ENCODE results near the gene KPNA4. TPM values are rescaled to one million over a fixed set of nuclear protein-coding genes. Genes with fewer than 3 reads are reported as not detected.

Gene KPNA4
- polyA plus RNA-seq, 2 of the 4 experiments (the other 2 are of a cell fraction), result 35.0 to 36.5 TPM

GRCh38 chr3:160473978-160474377 lies 91.4 kb downstream of the KPNA4 start:
- H3K9me3 ChIP-seq, result peaks cover 30% of the 10 kb centered on the region
- TF ChIP-seq RNF2 (IDR thresholded peaks at IDR 0.05; ENCODE audit: borderline replicate concordance, low read depth), result no peak
- no peak for TF ChIP-seq NPAS2 (CRISPR knock-in tag; IDR thresholded peaks at IDR 0.05; ENCODE audit: borderline replicate concordance)
- no peak for TF ChIP-seq FOXS1 (CRISPR knock-in tag; IDR thresholded peaks at IDR 0.05)
- no peak for TF ChIP-seq ZNF302 (CRISPR knock-in tag; IDR thresholded peaks at IDR 0.05)
- no peak for TF ChIP-seq POLR2A (IDR thresholded peaks at IDR 0.05; ENCODE audit: low read length)
- TF ChIP-seq USF2 (IDR thresholded peaks at IDR 0.05), result no peak
- no peak for TF ChIP-seq ZSCAN20 (CRISPR knock-in tag; IDR thresholded peaks at IDR 0.05)
- TF ChIP-seq HOXB5 (CRISPR knock-in tag; IDR thresholded peaks at IDR 0.05), result no peak
- TF ChIP-seq, protein P1, sequence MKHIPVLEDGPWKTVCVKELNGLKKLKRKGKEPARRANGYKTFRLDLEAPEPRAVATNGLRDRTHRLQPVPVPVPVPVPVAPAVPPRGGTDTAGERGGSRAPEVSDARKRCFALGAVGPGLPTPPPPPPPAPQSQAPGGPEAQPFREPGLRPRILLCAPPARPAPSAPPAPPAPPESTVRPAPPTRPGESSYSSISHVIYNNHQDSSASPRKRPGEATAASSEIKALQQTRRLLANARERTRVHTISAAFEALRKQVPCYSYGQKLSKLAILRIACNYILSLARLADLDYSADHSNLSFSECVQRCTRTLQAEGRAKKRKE (CRISPR knock-in tag; IDR thresholded peaks at IDR 0.05; ENCODE audit: low read depth), result no peak
- TF ChIP-seq CHD2 (IDR thresholded peaks at IDR 0.05; ENCODE audit: low read length, partially characterized antibody), result no peak
- no peak for TF ChIP-seq KDM1A (IDR thresholded peaks at IDR 0.05; ENCODE audit: low read depth)
- no peak for TF ChIP-seq MAZ (IDR thresholded peaks at IDR 0.05; ENCODE audit: borderline replicate concordance, low read depth, low read length)
- no peak for TF ChIP-seq RCOR1 (IDR thresholded peaks at IDR 0.05; ENCODE audit: low read depth, low read length)
- no peak for TF ChIP-seq CEBPB (IDR thresholded peaks at IDR 0.05)
- no peak for TF ChIP-seq MYC (IDR thresholded peaks at IDR 0.05; ENCODE audit: borderline replicate concordance, low read length)
- H3K4me1 ChIP-seq, result 0 out of 3 replicates have a peak, but pooled peaks cover 4% of the 10 kb centered on the region
- no peak overlapping the region for H3K27ac ChIP-seq
- ChIA-PET CTCF (interaction anchor here (0.8 kb wide), 1 partner anchor 14 kb away, joined by 3 read pairs; no protein-coding TSS in a partner anchor), POLR2A (no interaction called here)
- no peak overlapping the region for H3K4me2 ChIP-seq
- peak in 1 of 2 experiments; percentile 34; a peak in 2 of 6 replicates for ATAC-seq
- no peak for DNase-seq (ENCODE audit: low read depth in 1 of 2, low spot score in 1 of 2)
- no peak for FAIRE-seq
- WGBS (ENCODE audit: missing lambda C conversion rate), result 60% methylated on average over 1 of the region's 1 CpG
- no peak overlapping the region for H3K4me3 ChIP-seq

DNA sequence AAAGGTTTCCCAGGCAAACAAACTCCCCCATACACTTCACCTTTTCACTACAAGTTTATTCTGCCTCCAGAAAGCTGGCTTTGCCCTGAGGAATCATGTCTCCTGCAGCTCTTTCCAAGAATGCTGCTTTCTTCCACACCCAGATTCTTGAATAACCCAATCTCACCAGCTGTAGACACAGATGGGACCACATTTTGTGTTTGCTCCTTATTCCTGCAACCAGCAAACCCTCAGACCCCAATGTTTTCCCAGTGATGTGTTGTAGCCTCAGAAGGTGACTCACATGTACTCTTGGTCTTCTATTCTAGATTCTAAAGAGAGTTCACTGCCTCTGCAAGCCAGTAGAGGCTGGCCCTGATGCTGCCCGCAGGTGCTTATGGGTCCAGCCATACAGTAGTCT lies 92.2 kb downstream of the KPNA4 start:
- no peak for DNase-seq (ENCODE audit: low read depth in 1 of 2, low spot score in 1 of 2)
- TF ChIP-seq BHLHE40 (IDR thresholded peaks at IDR 0.05; ENCODE audit: low read depth, low read length) (no peak), RARB (CRISPR knock-in tag; IDR thresholded peaks at IDR 0.05) (no peak), USF2 (IDR thresholded peaks at IDR 0.05) (no peak), MYC (IDR thresholded peaks at IDR 0.05; ENCODE audit: borderline replicate concordance, low read length) (no peak), KDM5A (IDR thresholded peaks at IDR 0.05) (no peak), POLR2AphosphoS2 (conservative IDR thresholded peaks at IDR 0.05; ENCODE audit: low read length) (no peak), CHD2 (IDR thresholded peaks at IDR 0.05; ENCODE audit: low read length, partially characterized antibody) (no peak)
- TF ChIP-seq, protein P2, sequence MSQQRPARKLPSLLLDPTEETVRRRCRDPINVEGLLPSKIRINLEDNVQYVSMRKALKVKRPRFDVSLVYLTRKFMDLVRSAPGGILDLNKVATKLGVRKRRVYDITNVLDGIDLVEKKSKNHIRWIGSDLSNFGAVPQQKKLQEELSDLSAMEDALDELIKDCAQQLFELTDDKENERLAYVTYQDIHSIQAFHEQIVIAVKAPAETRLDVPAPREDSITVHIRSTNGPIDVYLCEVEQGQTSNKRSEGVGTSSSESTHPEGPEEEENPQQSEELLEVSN (IDR thresholded peaks at IDR 0.05; ENCODE audit: borderline replicate concordance, low read depth), result no peak
- TF ChIP-seq, protein P3, sequence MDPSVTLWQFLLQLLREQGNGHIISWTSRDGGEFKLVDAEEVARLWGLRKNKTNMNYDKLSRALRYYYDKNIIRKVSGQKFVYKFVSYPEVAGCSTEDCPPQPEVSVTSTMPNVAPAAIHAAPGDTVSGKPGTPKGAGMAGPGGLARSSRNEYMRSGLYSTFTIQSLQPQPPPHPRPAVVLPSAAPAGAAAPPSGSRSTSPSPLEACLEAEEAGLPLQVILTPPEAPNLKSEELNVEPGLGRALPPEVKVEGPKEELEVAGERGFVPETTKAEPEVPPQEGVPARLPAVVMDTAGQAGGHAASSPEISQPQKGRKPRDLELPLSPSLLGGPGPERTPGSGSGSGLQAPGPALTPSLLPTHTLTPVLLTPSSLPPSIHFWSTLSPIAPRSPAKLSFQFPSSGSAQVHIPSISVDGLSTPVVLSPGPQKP (IDR thresholded peaks at IDR 0.05; ENCODE audit: low read depth, low read length), result no peak
- TF ChIP-seq, protein P4, sequence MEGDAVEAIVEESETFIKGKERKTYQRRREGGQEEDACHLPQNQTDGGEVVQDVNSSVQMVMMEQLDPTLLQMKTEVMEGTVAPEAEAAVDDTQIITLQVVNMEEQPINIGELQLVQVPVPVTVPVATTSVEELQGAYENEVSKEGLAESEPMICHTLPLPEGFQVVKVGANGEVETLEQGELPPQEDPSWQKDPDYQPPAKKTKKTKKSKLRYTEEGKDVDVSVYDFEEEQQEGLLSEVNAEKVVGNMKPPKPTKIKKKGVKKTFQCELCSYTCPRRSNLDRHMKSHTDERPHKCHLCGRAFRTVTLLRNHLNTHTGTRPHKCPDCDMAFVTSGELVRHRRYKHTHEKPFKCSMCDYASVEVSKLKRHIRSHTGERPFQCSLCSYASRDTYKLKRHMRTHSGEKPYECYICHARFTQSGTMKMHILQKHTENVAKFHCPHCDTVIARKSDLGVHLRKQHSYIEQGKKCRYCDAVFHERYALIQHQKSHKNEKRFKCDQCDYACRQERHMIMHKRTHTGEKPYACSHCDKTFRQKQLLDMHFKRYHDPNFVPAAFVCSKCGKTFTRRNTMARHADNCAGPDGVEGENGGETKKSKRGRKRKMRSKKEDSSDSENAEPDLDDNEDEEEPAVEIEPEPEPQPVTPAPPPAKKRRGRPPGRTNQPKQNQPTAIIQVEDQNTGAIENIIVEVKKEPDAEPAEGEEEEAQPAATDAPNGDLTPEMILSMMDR (IDR thresholded peaks at IDR 0.05), result no peak
- no peak for FAIRE-seq
- Histone ChIP-seq H3K4me2 (no peak overlapping the region), H3K4me1 (0 out of 3 replicates have a peak, but pooled peaks cover 4% of the 10 kb centered on the region), H3K9me3 (peaks cover 30% of the 10 kb centered on the region), H3K4me3 (no peak overlapping the region), H3K27ac (no peak overlapping the region)
- peak in 1 of 2 experiments; percentile 33; a peak in 1 of 6 replicates for ATAC-seq
- WGBS (ENCODE audit: missing lambda C conversion rate), result 5% methylated on average over 1 of the region's 1 CpG
- ChIA-PET POLR2A (no interaction called here), CTCF (no interaction called here)
